HG03095 (cell line): ENCODE measurements around the gene RPS6KA3.
A peak's percentile ranks its signal among the peaks of the same experiment; 100 is the strongest.
"Not testable (repeated sequence)": the region's sequence is repeated elsewhere in the genome, so short reads cannot be mapped to it uniquely, and the experiment has no call there.

Experiments used
- ATAC-seq: cut with Tn5 transposase; IDR thresholded peaks from one replicate; pipeline ENCODE4 v1.9.1; 2021; ENCODE audit warnings: moderate library complexity; ENCODE audit not compliant: unreplicated experiment

RPS6KA3 gene

GRCh38 chrX:20265726-20266681 is 705 bp downstream of the RPS6KA3 start:
- ATAC-seq, result peak; percentile 17

- ATAC-seq, result peak; percentile 40
Measured at GRCh38 chrX:20265221-20265725, 1.4 kb downstream of the RPS6KA3 start.

- no peak for ATAC-seq
Measured at GRCh38 chrX:20263474-20263873, 3.2 kb downstream of the RPS6KA3 start.

GRCh38 chrX:20260885-20261284 is 5.8 kb downstream of the RPS6KA3 start:
- no peak for ATAC-seq

- ATAC-seq, result no peak
Measured at GRCh38 chrX:20254712-20255299, 11.9 kb downstream of the RPS6KA3 start.

- no peak for ATAC-seq
Measured at GRCh38 chrX:20253232-20253543, 13.5 kb downstream of the RPS6KA3 start.

GRCh38 chrX:20252381-20253231 is 14.1 kb downstream of the RPS6KA3 start:
- no peak for ATAC-seq

- no peak for ATAC-seq
Measured at GRCh38 chrX:20251691-20252090, 15.0 kb downstream of the RPS6KA3 start.

GRCh38 chrX:20250146-20250545 is 16.6 kb downstream of the RPS6KA3 start:
- not testable (repeated sequence) for ATAC-seq

- ATAC-seq, result no peak
Measured at GRCh38 chrX:20248592-20249192, 18.0 kb downstream of the RPS6KA3 start.

- no peak for ATAC-seq
Measured at GRCh38 chrX:20244931-20245330, 21.8 kb downstream of the RPS6KA3 start.

GRCh38 chrX:20240201-20240600 is 26.5 kb downstream of the RPS6KA3 start:
- ATAC-seq, result no peak

GRCh38 chrX:20237864-20238263 is 28.8 kb downstream of the RPS6KA3 start:
- no peak for ATAC-seq

GRCh38 chrX:20235755-20236154 is 31.0 kb downstream of the RPS6KA3 start:
- no peak for ATAC-seq

GRCh38 chrX:20233336-20233735 is 33.4 kb downstream of the RPS6KA3 start:
- ATAC-seq, result no peak

GRCh38 chrX:20231598-20231997 is 35.1 kb downstream of the RPS6KA3 start:
- ATAC-seq, result no peak

- peak; percentile 52 for ATAC-seq
Measured at GRCh38 chrX:20230406-20230805, 36.3 kb downstream of the RPS6KA3 start.

GRCh38 chrX:20229155-20229554 is 37.6 kb downstream of the RPS6KA3 start:
- no peak for ATAC-seq

GRCh38 chrX:20228245-20228644 is 38.5 kb downstream of the RPS6KA3 start:
- no peak for ATAC-seq

- no peak for ATAC-seq
Measured at GRCh38 chrX:20227116-20227515, 39.6 kb downstream of the RPS6KA3 start.

- ATAC-seq, result no peak
Measured at GRCh38 chrX:20225488-20225833, 41.2 kb downstream of the RPS6KA3 start.
